OCI-M2 (cell line): ENCODE measurements around the gene ABCA3.

Experiments used
- DNase-seq: peaks from one replicate; lab custom pipeline; 2025; ENCODE audit not compliant: unreplicated experiment; lab: John Stamatoyannopoulos, UW

The ABCA3 gene

DNA sequence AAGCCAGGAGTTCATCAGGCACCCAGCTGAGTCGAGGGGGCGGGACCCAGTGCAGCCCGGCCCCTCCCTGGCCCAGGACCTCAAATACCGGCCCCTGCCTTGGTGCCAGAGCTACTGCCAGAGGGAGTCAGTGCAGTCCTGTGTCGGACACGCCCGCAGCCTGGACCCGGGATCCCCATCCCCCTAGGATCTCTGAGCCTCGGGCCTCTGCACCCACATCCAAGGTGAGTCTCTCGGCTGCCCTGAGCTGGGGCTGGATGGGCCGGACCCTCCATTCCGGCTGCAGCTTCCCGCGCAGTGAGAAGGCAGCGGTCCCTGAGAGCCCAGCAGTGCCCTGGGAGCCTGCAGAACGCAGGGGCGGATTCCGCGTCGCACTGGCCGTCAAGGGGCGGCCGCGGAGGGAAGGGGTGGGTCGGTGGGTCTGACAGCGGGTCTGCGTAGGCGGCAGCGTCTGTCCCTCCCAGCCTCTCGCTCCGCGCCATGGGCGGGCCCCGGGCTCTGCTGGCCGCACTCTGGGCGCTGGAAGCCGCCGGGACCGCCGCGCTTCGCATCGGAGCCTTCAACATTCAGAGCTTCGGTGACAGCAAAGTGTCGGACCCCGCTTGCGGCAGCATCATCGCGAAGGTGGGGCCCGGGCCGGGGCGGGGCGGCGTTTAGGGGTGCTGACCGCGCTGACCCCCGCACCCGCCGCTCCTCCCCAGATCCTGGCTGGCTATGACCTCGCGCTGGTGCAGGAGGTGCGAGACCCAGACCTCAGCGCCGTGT, 104.0 kb downstream of the ABCA3 start, which contains the start of gene DNASE1L2:
DNASE1L2 (plus strand) TSS at position 108 of the 765 bp plus-strand sequence; CDS start at position 481, 373 bp downstream.
- no peak for DNase-seq

DNA sequence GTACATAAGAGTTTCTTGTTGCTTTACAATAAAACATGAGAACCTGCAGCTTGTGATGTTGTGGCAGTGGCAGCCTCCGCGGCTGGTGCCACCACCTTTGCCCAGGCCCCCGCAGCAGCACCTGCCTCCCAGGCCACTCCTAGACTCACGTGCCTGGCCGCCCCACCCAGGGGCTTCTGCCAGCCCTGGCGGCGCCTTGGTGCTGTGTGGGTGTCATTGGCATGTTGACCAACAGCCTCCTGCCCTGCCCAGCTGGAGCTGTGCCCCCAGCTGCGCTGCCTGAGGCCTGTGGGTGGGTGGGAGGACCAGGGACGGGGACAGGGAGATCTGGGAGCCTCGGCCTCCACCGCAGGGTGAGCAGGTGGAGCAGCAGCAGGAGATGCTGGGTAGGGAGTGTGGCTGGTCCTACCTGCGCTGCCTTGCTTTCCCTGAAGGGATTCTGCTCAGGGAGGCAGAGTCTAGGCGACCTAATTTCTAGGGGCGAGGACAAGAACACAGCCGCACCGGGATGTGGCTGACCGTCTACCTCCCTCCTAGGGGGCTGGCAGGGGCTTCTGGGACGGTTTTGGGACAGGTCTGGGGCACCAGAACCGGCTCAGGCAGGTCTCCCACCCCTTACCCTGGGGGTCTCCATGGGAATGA, 104.7 kb downstream of the ABCA3 start:
- no peak for DNase-seq

DNA sequence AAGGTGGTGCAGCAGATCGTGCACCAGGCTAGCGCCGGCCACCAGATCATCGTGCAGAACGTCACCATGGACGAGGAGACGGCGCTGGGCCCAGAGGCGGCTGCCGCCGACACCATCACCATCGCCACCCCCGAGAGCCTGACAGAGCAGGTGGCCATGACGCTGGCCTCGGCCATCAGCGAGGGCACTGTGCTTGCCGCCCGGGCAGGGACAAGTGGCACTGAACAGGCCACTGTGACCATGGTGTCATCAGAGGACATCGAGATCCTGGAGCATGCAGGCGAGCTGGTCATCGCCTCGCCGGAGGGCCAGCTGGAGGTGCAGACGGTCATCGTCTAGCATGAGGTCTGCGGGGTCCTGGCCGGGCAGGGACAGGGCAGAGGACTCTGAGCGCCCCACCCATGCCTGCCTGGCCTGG, 105.3 kb downstream of the ABCA3 start:
- DNase-seq: no peak

DNA sequence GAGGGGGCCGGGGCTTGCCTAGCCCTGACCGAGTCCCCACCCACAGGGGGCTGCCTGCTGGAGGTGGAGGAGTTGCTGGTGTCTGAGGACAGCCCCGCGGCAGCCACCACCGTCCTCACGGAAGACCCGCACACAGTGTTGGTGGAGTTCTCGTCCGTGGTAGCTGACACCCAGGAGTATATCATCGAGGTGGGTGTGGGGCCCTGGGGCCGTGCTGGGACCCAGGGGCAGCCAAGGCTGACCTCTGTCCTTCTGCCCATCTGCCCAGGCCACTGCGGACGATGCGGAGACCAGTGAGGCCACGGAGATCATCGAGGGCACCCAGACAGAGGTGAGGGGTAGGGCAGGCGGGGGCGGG, 105.7 kb downstream of the ABCA3 start:
- no peak for DNase-seq

DNA sequence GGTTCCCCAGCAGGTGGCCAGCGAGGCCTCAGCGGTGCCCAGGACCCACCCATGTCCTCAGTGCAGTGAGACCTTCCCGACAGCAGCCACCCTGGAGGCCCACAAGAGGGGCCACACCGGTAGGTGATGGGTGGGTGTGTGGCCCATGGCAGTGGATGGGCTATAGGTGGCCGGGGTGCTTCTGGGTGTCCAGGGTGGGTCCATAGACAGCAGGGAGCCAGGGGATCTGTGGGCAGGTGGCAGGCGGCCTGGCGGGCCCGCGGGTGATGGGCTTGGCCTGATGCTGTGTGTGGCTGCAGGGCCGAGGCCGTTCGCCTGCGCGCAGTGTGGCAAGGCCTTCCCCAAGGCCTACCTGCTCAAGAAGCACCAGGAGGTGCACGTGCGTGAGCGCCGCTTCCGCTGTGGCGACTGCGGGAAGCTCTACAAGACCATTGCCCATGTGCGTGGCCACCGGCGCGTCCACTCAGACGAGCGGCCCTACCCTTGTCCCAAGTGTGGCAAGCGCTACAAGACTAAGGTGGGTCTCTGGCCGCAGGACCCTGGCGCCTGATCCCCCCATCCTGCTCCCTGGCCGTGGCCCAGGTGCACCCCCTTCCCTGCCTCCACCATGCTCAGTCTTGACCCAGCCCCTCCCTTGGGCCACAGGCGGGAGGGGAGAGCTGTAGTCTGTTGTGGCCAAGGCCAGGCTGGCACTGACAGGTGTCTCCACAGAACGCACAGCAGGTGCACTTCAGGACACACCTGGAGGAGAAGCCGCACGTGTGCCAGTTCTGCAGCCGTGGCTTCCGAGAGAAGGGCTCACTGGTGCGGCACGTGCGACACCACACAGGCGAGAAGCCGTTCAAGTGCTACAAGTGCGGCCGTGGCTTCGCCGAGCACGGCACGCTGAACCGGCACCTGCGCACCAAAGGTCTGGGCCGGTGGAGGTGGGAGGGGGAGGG, 106.4 kb downstream of the ABCA3 start:
- DNase-seq: no peak

DNA sequence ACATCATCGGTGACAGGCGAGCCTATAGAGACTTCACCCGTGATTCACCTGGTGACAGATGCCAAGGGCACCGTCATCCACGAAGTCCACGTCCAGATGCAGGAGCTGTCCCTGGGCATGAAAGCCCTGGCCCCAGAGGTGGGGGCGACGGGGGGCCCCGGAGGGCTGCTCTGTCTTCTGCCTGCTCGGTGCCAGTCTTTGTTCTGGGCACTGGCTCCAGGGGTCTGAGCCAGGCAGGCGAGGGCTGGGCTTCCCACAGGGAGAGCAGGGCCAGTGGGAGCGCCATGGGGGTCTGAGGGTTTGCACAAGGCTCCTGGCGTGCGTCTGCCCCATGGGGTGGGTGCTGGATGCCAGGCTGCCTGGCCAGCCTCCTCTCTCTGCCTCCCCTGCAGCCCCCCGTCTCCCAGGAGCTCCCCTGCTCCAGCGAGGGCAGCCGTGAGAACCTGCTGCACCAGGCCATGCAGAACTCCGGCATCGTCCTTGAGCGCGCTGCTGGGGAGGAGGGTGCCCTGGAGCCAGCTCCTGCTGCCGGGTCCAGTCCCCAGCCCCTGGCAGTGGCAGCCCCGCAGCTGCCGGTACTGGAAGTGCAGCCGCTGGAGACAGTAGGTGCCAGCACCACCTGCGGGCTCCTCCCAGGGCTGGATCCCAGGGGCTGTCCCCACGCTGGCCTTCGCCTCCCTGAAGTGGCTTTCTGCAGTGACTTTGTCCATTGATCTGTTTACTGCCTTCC, 107.3 kb downstream of the ABCA3 start:
- DNase-seq: no peak

DNA sequence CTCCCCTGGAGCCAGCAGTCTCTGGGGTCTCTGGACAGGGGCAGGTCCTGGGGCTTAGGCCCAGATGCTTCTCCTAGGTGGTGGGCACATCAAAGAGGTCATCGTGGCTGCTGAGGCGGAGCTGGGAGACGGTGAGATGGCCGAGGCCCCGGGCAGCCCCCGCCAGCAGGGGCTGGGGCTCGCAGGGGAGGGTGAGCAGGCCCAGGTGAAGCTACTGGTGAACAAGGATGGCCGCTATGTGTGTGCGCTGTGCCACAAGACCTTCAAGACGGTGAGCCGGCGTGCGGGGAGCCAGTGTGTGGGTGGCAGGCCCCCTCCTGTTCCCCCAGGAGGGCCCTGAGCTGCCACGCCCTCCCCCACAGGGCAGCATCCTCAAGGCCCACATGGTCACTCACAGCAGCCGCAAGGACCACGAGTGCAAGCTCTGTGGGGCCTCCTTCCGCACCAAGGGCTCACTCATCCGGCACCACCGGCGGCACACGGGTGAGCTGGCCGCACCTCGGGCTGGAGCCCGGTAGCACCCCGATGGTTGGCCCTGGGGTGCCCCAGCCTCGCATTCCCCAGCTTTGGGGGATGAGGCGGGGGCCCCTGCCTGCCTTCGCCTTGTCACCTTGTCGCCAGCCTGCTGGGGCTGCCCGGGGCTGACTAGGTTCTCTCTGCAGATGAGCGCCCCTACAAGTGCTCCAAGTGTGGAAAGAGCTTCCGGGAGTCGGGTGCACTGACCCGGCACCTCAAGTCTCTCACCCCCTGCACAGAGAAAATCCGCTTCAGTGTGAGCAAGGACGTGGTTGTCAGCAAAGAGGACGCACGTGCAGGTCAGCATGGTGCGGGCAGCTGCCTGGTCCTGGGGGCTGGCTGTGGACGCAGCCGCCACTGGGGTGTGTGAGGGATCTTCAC, 108.2 kb downstream of the ABCA3 start:
- no peak for DNase-seq

DNA sequence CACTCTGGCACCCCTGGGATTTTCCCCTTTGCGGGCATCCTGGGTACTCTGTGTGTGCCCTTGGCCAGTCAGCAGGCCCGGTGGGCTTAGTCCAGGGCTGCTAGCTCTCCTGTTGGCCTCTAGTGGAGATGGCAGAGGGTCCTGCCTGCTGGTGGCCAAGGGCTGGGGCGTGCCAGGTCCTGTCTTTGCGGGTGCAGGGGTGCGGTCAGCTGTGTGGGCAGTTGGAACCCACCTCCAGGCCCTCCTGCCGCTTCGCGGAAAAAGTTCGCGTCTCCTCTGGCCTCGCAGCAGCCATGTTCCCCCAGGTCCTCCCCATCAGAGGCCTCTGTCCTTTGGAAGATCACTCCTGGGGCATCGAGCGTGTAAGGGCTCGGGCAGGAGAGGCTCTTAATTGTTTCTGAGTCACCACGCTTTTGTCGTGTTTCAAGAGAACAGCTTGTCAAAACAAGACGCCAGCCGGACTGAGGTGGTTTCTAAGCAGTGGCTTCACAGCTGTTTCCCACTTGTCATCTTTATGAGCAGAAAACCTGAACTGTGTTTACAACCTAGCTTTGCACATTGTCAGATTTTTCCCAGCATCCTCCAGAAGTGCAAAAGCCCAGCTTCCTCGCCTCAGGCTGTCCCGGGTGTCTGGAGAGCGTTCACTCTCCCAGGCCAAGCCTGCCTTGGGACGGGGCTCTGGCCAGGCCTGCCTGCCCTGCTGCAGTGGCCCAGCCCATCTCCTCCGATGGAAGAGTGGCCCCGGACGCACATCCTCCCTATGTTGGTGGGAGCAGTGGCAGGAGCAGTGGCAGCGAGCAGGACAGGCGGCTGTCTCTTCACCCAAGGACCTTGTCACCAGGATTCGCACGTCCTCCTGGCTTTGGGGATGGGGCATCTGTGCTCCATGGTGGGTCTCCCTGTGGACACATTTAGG, 109.3 kb downstream of the ABCA3 start:
- no peak for DNase-seq

DNA sequence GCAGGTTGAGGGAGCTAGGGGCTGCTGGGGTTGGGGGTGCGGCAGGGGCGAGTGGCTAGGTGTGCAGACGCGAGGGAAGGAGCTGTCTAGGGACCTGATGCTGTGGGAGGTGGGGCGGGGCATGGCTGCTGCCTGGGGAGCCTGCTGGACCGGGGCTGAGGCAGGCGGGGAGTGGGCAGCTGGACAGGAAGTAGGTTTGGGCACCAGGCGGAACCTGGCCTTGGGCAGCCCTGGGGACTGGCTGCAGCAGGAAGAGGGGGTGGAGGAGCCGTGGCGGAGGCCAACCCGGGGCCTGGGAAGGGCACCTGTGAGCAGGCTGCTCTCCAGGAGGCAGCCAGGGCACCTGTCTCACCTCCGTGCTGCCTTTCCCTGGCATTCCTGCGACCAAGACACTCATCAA, 110.2 kb downstream of the ABCA3 start:
- DNase-seq: no peak

DNA sequence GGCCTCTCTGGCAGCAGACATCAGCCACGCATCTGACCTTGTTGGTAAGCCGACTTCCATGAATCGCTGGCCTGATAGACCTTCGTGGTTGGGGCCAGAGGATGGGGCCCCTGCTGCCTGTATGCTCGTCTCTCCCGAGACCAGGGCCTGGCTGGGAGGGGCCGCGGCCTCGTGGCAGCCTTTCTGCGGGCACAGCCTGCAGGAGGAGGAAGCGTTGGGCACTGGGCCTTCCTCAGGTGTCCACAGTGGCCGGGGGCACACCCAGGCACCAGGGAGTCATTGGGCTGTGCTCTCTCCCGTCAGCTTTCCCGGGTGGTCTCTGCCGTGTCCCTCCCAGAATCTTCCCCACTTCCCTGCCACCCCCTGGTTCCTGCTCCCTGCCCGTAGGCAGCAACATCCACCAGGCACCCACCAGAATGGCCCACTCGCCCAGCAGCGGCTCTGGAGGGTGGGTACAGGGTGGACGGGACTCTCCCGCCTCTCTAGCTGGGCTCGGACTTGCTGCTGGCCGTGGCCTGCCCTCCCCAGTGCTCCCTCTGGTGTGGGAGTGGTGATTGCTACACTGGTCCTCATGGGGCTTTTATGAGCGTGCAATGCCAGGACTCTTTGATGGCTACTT, 110.8 kb downstream of the ABCA3 start:
- no peak for DNase-seq

DNA sequence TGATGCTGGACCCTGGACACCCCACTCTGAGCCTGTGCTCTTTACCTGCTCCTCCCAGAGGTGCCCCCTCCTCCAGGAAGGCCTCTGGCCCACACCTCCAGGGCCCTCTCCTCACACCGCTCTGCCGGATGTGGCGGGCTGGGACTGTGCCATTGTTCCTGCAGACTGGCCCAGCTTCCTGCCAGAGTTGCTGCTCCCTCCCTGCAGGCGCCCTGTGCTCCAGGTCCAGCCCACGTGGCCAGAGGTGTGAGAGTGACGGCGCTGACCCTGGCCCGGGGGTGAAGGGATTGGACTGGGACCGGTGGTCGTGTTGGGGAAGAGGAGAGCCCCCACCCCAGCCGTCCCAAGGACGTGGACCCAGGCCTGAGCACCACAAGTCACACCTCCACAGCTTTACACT, 111.4 kb downstream of the ABCA3 start:
- DNase-seq: no peak

DNA sequence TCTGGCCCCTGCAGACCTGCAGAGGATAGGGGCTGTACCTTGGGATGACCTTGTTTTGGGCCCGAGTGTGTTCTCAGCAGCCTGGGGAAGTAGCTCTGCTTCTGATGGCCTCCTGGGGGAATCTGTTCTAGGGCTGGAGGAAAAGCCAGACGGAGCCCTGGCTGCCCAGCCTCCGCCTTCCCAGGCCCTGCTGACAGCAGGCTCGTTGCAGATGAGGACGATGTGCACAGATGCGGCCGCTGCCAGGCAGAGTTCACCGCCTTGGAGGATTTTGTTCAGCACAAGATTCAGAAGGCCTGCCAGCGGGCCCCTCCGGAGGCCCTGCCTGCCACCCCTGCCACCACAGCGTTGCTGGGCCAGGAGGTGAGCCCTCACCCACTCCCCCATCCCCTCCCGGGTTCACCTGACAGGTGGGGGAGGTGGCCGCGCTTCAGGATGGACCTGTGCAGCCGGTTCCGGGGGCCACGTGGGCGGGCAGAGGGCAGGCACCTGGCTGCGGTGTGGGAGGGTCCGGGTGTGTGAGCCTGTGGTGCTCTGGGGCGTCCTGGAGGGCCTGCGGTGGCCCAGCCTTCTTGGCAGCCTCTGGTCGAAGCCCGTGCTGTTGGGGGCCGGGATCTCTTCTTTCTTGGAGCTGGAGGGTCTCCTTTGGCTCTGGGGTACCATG, 112.2 kb downstream of the ABCA3 start:
- DNase-seq: no peak

DNA sequence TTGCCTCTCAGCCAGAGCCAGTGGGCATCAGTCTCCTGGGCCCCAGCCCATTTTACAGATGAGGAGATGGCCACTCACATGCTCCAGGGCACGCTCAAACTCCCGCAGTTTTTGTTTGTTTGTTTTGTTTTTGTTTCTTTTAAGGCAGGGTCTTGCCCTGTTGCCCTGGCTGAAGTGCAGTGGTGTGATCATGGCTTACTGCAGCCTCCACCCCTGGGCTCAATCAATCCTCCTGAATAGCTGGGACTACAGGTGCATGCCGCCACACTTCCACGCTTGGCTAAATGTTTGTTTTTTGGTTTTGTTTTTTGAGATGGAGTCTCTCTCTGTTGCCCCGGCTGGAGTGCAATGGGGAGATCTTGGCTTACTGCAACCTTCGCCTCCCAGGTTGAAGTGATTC, 113.6 kb downstream of the ABCA3 start:
- no peak for DNase-seq

DNA sequence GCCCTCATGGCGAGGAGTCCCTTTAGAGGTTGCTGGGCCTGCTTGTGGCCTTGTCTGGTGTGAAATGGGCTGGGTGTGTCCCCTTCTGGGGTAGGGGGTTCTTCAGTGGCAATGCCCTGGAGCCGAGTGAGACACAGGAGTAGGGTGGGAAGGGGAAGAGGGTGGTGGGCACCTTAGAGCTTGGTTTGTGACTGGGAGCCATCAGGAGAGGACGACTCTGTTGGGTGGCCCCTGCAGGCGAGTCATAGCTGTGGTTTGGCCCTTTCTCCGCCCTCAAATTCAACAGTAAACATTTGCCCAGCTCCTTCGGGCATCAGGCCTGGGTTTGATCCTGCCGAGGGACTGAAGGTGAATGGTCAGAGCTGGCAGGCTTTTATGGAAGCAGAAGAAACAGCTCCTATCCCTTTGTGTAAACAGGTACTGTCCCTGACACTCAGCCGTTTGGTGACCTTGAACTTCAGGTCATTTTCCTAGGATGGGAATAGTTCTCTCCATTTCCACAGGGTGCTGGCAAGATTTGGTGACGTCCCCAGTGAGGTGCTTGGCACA, 114.2 kb downstream of the ABCA3 start:
- no peak for DNase-seq
